OCI-LY1 (cell line): ENCODE data around the gene PDE6B.

ENCODE experiments used
- H2AFZ ChIP-seq: fragments of 200-600 bp; sonication (generic), shearing (Covaris generic); 2 replicates; pipeline ENCODE4 v1.6.0; 2014; ENCODE audit warnings: antibody characterized with exemption, mild to moderate bottlenecking, low read length
- H3F3A ChIP-seq: fragments of 200-600 bp; sonication (generic), shearing (Covaris generic); 2 replicates; pipeline ENCODE4 v1.6.0; 2014; ENCODE audit warnings: mild to moderate bottlenecking, antibody characterized with exemption, low read length, moderate library complexity; ENCODE audit not compliant: insufficient read depth
- H3K27ac ChIP-seq: fragments of 200-600 bp; sonication (generic); 2 replicates; pipeline ENCODE4 v1.5.1; 2014; ENCODE audit warnings: low read length, mixed run types, mild to moderate bottlenecking, low read depth; ENCODE audit not compliant: poor library complexity, severe bottlenecking
- H3K27me3 ChIP-seq: fragments of 200-600 bp; sonication (generic); 2 replicates; pipeline ENCODE4 v1.6.0; 2014; ENCODE audit warnings: antibody characterized with exemption, mild to moderate bottlenecking, low read length, moderate library complexity; ENCODE audit not compliant: insufficient read depth
- H3K36me3 ChIP-seq: fragments of 200-600 bp; sonication (generic); 2 replicates; pipeline ENCODE4 v1.6.1; 2014; ENCODE audit warnings: mild to moderate bottlenecking, antibody characterized with exemption, low read length, moderate library complexity, mixed read lengths; ENCODE audit not compliant: insufficient read depth
- H3K4me1 ChIP-seq: fragments of 200-600 bp; sonication (generic); 2 replicates; pipeline ENCODE4 v1.5.1; 2014; ENCODE audit warnings: mild to moderate bottlenecking, low read length, moderate library complexity; ENCODE audit not compliant: insufficient read depth, severe bottlenecking
- H3K4me2 ChIP-seq: fragments of 200-600 bp; sonication (generic), shearing (Covaris generic); 2 replicates; pipeline ENCODE4 v1.6.1; 2014; ENCODE audit warnings: low read length
- H3K4me3 ChIP-seq: fragments of 200-600 bp; sonication (generic); 2 replicates; pipeline ENCODE4 v1.5.1; 2014; ENCODE audit warnings: low read length, low read depth, mild to moderate bottlenecking, mixed read lengths; ENCODE audit not compliant: poor library complexity, severe bottlenecking
- H3K79me2 ChIP-seq: fragments of 200-600 bp; shearing (Covaris generic); 2 replicates; pipeline ENCODE4 v1.6.1; 2016; ENCODE audit warnings: mixed run types, low read length, mixed read lengths; ENCODE audit not compliant: insufficient read depth
- H3K9ac ChIP-seq: fragments of 200-600 bp; sonication (generic), shearing (Covaris generic); 2 replicates; pipeline ENCODE4 v1.6.1; 2014; ENCODE audit warnings: mild to moderate bottlenecking, low read length, mixed read lengths
- H3K9me2 ChIP-seq: fragments of 200-600 bp; sonication (generic), shearing (Covaris generic); 2 replicates; pipeline ENCODE4 v1.6.1; 2014; ENCODE audit warnings: low read depth, mild to moderate bottlenecking, low read length, mixed read lengths
- H3K9me3 ChIP-seq: fragments of 200-600 bp; shearing (Covaris generic); 2 replicates; pipeline ENCODE4 v1.6.1; 2014; ENCODE audit warnings: low read length, mixed read lengths
- H4K20me1 ChIP-seq: fragments of 200-600 bp; sonication (generic), shearing (Covaris generic); 2 replicates; pipeline ENCODE4 v1.6.0; 2016; ENCODE audit warnings: mild to moderate bottlenecking, low read length; ENCODE audit not compliant: insufficient read depth
- CTCF ChIP-seq: fragments of 200-600 bp; sonication (generic), shearing (Covaris generic); IDR thresholded peaks from 2 replicates; pipeline ENCODE4 v1.5.1; 2017; ENCODE audit warnings: mild to moderate bottlenecking, antibody characterized with exemption, low read length, moderate library complexity, mixed read lengths
- EZH2 ChIP-seq: fragments of 200-600 bp; sonication (generic), shearing (Covaris generic); IDR thresholded peaks from 2 replicates; pipeline ENCODE4 v1.8.0; 2017; ENCODE audit warnings: borderline replicate concordance, mixed run types, mild to moderate bottlenecking, antibody characterized with exemption, low read length, moderate library complexity, mixed read lengths

The PDE6B gene

GRCh38 chr4:710116-710515, 84.7 kb downstream of the PDE6B start:
- Histone ChIP-seq H3K4me2 (no peak overlapping the region), H3K4me1 (peaks cover 9% of the 10 kb centered on the region), H3K9me2 (no peaks in the 10 kb centered on the region), H3K27ac (no peak overlapping the region), H3K27me3 (no peaks in the 10 kb centered on the region), H3K36me3 (peaks cover 5% of the 10 kb centered on the region; the same call in 1 of the 2 replicates), H3K9ac (no peak overlapping the region), H3K9me3 (no peaks in the 10 kb centered on the region), H3K4me3 (no peak overlapping the region), H3F3A (no peaks in the 10 kb centered on the region), H4K20me1 (no peaks in the 10 kb centered on the region), H2AFZ (no peak overlapping the region), H3K79me2 (peaks cover 12% of the 10 kb centered on the region; the same call in 1 of the 2 replicates)
- no peak for TF ChIP-seq CTCF
- no peak for TF ChIP-seq EZH2

- Histone ChIP-seq H3K27ac (no peak overlapping the region), H2AFZ (no peak overlapping the region), H3K4me2 (no peak overlapping the region), H4K20me1 (no peaks in the 10 kb centered on the region), H3F3A (no peaks in the 10 kb centered on the region), H3K79me2 (peaks cover 12% of the 10 kb centered on the region; the same call in 1 of the 2 replicates), H3K9me2 (no peaks in the 10 kb centered on the region), H3K27me3 (no peaks in the 10 kb centered on the region), H3K4me3 (no peak overlapping the region), H3K4me1 (peaks cover 9% of the 10 kb centered on the region), H3K9me3 (no peaks in the 10 kb centered on the region), H3K36me3 (peaks cover 5% of the 10 kb centered on the region; the same call in 1 of the 2 replicates), H3K9ac (no peak overlapping the region)
- TF ChIP-seq CTCF: no peak
- TF ChIP-seq EZH2: no peak
Measured at GRCh38 chr4:710916-711315, 85.5 kb downstream of the PDE6B start.

- Histone ChIP-seq H3K4me2 (no peak overlapping the region), H3F3A (no peaks in the 10 kb centered on the region), H4K20me1 (no peaks in the 10 kb centered on the region), H3K4me1 (peaks cover 3% of the 10 kb centered on the region), H3K79me2 (peaks cover 9% of the 10 kb centered on the region; the same call in 1 of the 2 replicates), H3K4me3 (no peak overlapping the region), H3K36me3 (peaks cover 5% of the 10 kb centered on the region; the same call in 1 of the 2 replicates), H3K9ac (no peak overlapping the region), H3K27ac (no peak overlapping the region), H2AFZ (no peak overlapping the region), H3K9me2 (no peaks in the 10 kb centered on the region), H3K27me3 (no peaks in the 10 kb centered on the region), H3K9me3 (no peaks in the 10 kb centered on the region)
- TF ChIP-seq EZH2: no peak
- TF ChIP-seq CTCF: no peak
Measured at GRCh38 chr4:712093-712492, 86.7 kb downstream of the PDE6B start.
